Measurements from ENCODE around the gene TEX19.

DNA sequence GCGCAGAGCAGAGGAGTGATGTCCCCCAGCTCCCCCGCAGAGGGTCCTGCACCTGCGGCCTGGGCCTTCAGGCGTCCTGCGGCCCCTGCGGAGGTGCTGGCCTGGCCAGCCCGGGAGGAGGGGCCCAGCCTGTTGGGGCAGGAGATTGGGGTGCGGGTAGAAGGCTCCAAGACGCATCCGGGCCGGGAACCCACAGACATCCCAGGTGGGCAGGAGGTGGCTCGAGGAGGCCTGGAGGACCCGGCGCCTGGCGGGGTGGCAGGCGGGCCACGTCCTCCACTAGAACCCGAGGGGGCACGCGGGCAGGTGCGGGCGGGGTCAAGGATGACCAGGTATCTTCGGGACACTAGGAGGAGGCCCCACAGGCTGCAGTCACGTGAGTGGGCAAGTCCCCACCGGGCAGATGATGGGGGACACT is 24.8 kb upstream of the TEX19 start:
- no peak for TF ChIP-seq POLR2AphosphoS5 (IDR thresholded peaks at IDR 0.05; ENCODE audit: low read depth)
- TF ChIP-seq, protein P1, sequence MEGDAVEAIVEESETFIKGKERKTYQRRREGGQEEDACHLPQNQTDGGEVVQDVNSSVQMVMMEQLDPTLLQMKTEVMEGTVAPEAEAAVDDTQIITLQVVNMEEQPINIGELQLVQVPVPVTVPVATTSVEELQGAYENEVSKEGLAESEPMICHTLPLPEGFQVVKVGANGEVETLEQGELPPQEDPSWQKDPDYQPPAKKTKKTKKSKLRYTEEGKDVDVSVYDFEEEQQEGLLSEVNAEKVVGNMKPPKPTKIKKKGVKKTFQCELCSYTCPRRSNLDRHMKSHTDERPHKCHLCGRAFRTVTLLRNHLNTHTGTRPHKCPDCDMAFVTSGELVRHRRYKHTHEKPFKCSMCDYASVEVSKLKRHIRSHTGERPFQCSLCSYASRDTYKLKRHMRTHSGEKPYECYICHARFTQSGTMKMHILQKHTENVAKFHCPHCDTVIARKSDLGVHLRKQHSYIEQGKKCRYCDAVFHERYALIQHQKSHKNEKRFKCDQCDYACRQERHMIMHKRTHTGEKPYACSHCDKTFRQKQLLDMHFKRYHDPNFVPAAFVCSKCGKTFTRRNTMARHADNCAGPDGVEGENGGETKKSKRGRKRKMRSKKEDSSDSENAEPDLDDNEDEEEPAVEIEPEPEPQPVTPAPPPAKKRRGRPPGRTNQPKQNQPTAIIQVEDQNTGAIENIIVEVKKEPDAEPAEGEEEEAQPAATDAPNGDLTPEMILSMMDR (conservative IDR thresholded peaks at IDR 0.05; ENCODE audit: low read depth in 2 of 2): no peak
- TF ChIP-seq, protein P2, sequence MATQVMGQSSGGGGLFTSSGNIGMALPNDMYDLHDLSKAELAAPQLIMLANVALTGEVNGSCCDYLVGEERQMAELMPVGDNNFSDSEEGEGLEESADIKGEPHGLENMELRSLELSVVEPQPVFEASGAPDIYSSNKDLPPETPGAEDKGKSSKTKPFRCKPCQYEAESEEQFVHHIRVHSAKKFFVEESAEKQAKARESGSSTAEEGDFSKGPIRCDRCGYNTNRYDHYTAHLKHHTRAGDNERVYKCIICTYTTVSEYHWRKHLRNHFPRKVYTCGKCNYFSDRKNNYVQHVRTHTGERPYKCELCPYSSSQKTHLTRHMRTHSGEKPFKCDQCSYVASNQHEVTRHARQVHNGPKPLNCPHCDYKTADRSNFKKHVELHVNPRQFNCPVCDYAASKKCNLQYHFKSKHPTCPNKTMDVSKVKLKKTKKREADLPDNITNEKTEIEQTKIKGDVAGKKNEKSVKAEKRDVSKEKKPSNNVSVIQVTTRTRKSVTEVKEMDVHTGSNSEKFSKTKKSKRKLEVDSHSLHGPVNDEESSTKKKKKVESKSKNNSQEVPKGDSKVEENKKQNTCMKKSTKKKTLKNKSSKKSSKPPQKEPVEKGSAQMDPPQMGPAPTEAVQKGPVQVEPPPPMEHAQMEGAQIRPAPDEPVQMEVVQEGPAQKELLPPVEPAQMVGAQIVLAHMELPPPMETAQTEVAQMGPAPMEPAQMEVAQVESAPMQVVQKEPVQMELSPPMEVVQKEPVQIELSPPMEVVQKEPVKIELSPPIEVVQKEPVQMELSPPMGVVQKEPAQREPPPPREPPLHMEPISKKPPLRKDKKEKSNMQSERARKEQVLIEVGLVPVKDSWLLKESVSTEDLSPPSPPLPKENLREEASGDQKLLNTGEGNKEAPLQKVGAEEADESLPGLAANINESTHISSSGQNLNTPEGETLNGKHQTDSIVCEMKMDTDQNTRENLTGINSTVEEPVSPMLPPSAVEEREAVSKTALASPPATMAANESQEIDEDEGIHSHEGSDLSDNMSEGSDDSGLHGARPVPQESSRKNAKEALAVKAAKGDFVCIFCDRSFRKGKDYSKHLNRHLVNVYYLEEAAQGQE (IDR thresholded peaks at IDR 0.05; ENCODE audit: unreplicated experiment): no peak
- TF ChIP-seq NANOG (IDR thresholded peaks at IDR 0.05; ENCODE audit: borderline replicate concordance): no peak
- no peak for TF ChIP-seq EZH2phosphoT487 (IDR thresholded peaks at IDR 0.05; ENCODE audit: unreplicated experiment)
- no peak for TF ChIP-seq CREB1 (CRISPR knock-in tag; IDR thresholded peaks at IDR 0.05; ENCODE audit: low read depth)
- TF ChIP-seq EZH2 (IDR thresholded peaks at IDR 0.05; ENCODE audit: low read depth, unreplicated experiment): no peak
- no peak for TF ChIP-seq JUNB (IDR thresholded peaks at IDR 0.05; ENCODE audit: unreplicated experiment)

All from GM23338 (cell line).